Gastrocnemius medialis (tissue), 4 donors: Measurements from ENCODE around the gene UMOD. TPM values are rescaled to one million over a fixed set of nuclear protein-coding genes. Genes with fewer than 3 reads are reported as not detected.
"Not testable (repeated sequence)": the region's sequence is repeated elsewhere in the genome, so short reads cannot be mapped to it uniquely, and the experiment has no call there.

Experiments used
- ATAC-seq, 2 donors: fragments of 150-250 bp; one replicate each; pipeline ENCODE4 v1.9.1; 2016
- DNase-seq, 2 donors: peaks; one replicate each; pipeline ENCODE4 v3.0.0-alpha.2; 2019
- H3K27ac ChIP-seq, 4 donors: fragments of 200-600 bp; sonication (generic); 1 replicate in 1 of 4; 2 replicates in 3 of 4; pipeline ENCODE4 v1.5.1; 2016 to 2018; ENCODE audit warnings: mild to moderate bottlenecking in 2 of 4, moderate library complexity in 1 of 4
- H3K27me3 ChIP-seq, 3 donors: fragments of 200-600 bp; sonication (generic) in 2 of 3; 1 replicate in 1 of 3; 2 replicates in 2 of 3; pipeline versions ENCODE4 v1.5.1 to v1.6.0; 2016 to 2019; ENCODE audit warnings: mild to moderate bottlenecking in 1 of 3, moderate library complexity in 1 of 3
- H3K36me3 ChIP-seq, 2 donors: fragments of 200-600 bp; sonication (generic) in 1 of 2; one replicate each; pipeline ENCODE4 v1.5.1; 2017 to 2018
- H3K4me1 ChIP-seq, 2 donors: fragments of 200-600 bp; sonication (generic) in 1 of 2; one replicate each; pipeline ENCODE4 v1.5.1; 2016 to 2017; ENCODE audit warnings: mild to moderate bottlenecking in 2 of 2
- H3K4me3 ChIP-seq, 4 donors: fragments of 200-600 bp; sonication (generic) in 3 of 4; 1 replicate in 1 of 4; 2 replicates in 3 of 4; pipeline ENCODE4 v1.5.1; 2016 to 2019; ENCODE audit warnings: mild to moderate bottlenecking in 2 of 4
- H3K9me3 ChIP-seq, 3 donors: fragments of 200-600 bp; sonication (generic) in 2 of 3; 1 replicate in 1 of 3; 2 replicates in 2 of 3; pipeline ENCODE4 v1.5.1; 2016 to 2019
- POLR2A ChIP-seq, 2 donors: fragments of 450-650 bp; IDR thresholded peaks; one replicate each; pipeline ENCODE4 v1.6.1; 2017; ENCODE audit warnings: antibody characterized with exemption in 2 of 2, mild to moderate bottlenecking in 2 of 2, moderate library complexity in 2 of 2
- in situ Hi-C, 4 donors: fragments of 200-750 bp; cut with MboI; loops; one replicate each; pipeline versions ENCODE4 v1.15.0 to v1.8.0; 2017; ENCODE audit warnings: low sequenced_read_pairs in 4 of 4
- intact Hi-C: fragments of 100-400 bp; cut with DNase I; formaldehyde crosslinking; loops from one replicate; pipeline ENCODE4 v1.15.1; 2023; ENCODE audit warnings: low total_unique reads
- total RNA-seq, 4 donors: library from RNA; depleted of rRNA; stranded (reverse); fragments of >200 nt; gene quantifications; one replicate each; pipeline versions ENCODE4 v1.1.0 to v1.2.3, GENCODE V29; 2016
- TF ChIP-seq, protein P1 (sequence below), 5 experiments: fragments of 450-650 bp in 3 of 5; fragments of 200-600 bp in 2 of 5; sonication (generic) in 2 of 5; IDR thresholded peaks in 4 of 5; conservative IDR thresholded peaks in 1 of 5; 1 replicate in 4 of 5; 2 replicates in 1 of 5; pipeline ENCODE4 v1.5.1; 2016 to 2019; ENCODE audit warnings: antibody characterized with exemption in 5 of 5, mild to moderate bottlenecking in 3 of 5, moderate library complexity in 3 of 5

Gene UMOD
- total RNA-seq, 4 donors from 2014 or later = not detected

DNA sequence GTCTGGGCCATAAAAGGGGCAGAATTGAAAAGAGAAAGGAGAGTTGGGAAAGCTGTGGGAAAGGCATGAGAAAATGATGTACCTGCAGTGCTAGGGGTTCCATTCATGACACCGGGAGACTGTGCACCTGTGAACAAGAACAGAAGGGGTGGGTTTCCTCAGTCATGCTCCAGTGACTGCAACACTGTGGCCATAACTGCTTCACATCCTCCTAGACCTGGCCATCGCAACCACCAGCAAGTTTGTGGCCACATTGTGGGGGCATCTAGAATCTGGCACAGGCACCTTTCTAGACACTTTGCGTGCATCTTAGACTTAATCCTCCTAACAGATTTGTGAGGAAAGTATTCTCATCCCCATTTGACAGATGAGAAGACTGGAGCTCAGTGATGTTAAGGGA lies 37.9 kb downstream of the UMOD start:
- no peaks in the 10 kb centered on the region for H3K9me3 ChIP-seq
- no peak for TF ChIP-seq POLR2A (IDR thresholded peaks at IDR 0.05)
- TF ChIP-seq, protein P1, sequence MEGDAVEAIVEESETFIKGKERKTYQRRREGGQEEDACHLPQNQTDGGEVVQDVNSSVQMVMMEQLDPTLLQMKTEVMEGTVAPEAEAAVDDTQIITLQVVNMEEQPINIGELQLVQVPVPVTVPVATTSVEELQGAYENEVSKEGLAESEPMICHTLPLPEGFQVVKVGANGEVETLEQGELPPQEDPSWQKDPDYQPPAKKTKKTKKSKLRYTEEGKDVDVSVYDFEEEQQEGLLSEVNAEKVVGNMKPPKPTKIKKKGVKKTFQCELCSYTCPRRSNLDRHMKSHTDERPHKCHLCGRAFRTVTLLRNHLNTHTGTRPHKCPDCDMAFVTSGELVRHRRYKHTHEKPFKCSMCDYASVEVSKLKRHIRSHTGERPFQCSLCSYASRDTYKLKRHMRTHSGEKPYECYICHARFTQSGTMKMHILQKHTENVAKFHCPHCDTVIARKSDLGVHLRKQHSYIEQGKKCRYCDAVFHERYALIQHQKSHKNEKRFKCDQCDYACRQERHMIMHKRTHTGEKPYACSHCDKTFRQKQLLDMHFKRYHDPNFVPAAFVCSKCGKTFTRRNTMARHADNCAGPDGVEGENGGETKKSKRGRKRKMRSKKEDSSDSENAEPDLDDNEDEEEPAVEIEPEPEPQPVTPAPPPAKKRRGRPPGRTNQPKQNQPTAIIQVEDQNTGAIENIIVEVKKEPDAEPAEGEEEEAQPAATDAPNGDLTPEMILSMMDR (IDR thresholded peaks at IDR 0.05 in 4 of 5, conservative IDR thresholded peaks at IDR 0.05 in 1 of 5) = no peak
- H3K4me3 ChIP-seq = no peak overlapping the region
- DNase-seq (no peak), ATAC-seq (no peak)
- intact Hi-C loops (no loop called here), in situ Hi-C loops (no loop called here)
- H3K27me3 ChIP-seq = no peaks in the 10 kb centered on the region
- H3K36me3 ChIP-seq = no peaks in the 10 kb centered on the region
- no peak overlapping the region for H3K27ac ChIP-seq
- H3K4me1 ChIP-seq = no peaks in the 10 kb centered on the region

DNA sequence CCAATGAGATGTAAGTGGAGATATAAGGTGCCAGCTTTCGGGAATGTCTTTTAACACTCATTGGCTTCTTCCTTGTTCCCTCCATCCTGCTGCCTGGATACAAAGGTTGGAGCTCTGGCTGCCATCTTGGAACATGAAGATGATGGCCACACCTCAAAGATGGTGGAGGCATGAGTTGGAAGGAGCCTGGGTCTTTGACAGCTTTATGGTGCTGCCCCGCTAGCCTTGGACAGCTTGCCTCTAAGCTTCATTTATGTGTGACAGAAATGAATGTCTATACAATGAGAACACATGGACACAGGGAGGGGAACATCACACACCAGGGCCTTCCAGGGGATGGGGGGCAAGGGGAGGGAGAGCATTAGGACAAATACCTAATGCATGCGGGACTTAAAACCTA lies 38.8 kb downstream of the UMOD start:
- H3K4me3 ChIP-seq = no peak overlapping the region
- TF ChIP-seq, protein P1 (IDR thresholded peaks at IDR 0.05 in 4 of 5, conservative IDR thresholded peaks at IDR 0.05 in 1 of 5) = no peak
- TF ChIP-seq POLR2A (IDR thresholded peaks at IDR 0.05) = no peak
- H3K36me3 ChIP-seq = no peaks in the 10 kb centered on the region
- in situ Hi-C loops (no loop called here), intact Hi-C loops (no loop called here)
- H3K4me1 ChIP-seq = no peaks in the 10 kb centered on the region
- H3K27me3 ChIP-seq = no peaks in the 10 kb centered on the region
- H3K9me3 ChIP-seq = no peaks in the 10 kb centered on the region
- ATAC-seq (no peak), DNase-seq (no peak)
- H3K27ac ChIP-seq = no peak overlapping the region

DNA sequence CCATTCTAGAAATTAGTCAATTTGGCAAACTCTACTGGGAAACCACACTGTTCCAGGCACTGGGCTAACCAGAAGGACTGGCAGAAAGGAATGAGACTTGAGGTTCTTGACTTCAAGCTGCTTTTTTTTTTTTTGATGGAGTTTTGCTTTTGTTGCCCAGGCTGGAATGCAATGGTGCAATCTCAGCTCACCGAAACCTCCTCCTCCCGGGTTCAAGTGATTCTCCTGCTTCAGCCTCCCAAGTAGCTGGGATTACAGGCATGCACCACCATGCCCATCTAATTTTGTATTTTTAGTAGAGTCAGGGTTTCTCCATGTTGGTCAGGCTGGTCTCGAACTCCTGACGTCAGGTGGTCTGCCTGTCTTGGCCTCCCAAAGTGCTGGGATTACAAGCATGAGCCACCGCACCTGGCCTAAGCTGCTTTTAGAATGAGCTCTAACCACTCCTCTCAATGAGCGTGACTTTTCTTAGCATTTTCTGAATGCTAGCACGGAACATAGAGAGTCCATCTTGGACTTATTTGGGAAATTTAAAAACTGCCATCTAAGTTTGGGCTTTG lies 39.9 kb downstream of the UMOD start:
- H3K27ac ChIP-seq, H3K9me3 ChIP-seq, in situ Hi-C loops, H3K27me3 ChIP-seq, ATAC-seq, H3K36me3 ChIP-seq, intact Hi-C loops, DNase-seq, H3K4me1 ChIP-seq, H3K4me3 ChIP-seq: not testable (repeated sequence)

DNA sequence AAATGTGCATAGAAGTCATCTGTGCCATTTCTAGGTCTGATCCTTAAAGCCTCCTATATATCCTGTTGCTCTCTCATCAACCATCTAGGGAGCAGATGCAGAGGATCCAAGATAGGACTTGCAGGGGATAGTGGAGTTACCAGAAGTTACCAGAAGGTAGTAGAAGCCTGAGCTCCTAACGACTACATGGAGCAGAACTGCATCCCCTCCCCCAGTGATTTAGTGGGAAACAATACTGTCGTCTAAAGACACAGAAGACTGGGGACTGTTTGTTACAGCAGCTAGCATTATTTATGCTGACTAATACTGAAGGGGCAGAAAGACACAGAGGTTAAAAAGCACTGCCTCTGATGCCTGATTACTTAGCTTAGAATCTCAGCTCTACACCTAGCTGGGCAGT lies 41.0 kb downstream of the UMOD start:
- no peak for TF ChIP-seq POLR2A (IDR thresholded peaks at IDR 0.05)
- TF ChIP-seq, protein P1 (IDR thresholded peaks at IDR 0.05 in 4 of 5, conservative IDR thresholded peaks at IDR 0.05 in 1 of 5) = no peak
- H3K4me1 ChIP-seq = no peaks in the 10 kb centered on the region
- no peaks in the 10 kb centered on the region for H3K27me3 ChIP-seq
- H3K9me3 ChIP-seq = no peaks in the 10 kb centered on the region
- in situ Hi-C loops = no loop called here
- ATAC-seq (no peak), DNase-seq (no peak)
- no peak overlapping the region for H3K4me3 ChIP-seq
- intact Hi-C loops = no loop called here
- no peaks in the 10 kb centered on the region for H3K36me3 ChIP-seq
- no peak overlapping the region for H3K27ac ChIP-seq

DNA sequence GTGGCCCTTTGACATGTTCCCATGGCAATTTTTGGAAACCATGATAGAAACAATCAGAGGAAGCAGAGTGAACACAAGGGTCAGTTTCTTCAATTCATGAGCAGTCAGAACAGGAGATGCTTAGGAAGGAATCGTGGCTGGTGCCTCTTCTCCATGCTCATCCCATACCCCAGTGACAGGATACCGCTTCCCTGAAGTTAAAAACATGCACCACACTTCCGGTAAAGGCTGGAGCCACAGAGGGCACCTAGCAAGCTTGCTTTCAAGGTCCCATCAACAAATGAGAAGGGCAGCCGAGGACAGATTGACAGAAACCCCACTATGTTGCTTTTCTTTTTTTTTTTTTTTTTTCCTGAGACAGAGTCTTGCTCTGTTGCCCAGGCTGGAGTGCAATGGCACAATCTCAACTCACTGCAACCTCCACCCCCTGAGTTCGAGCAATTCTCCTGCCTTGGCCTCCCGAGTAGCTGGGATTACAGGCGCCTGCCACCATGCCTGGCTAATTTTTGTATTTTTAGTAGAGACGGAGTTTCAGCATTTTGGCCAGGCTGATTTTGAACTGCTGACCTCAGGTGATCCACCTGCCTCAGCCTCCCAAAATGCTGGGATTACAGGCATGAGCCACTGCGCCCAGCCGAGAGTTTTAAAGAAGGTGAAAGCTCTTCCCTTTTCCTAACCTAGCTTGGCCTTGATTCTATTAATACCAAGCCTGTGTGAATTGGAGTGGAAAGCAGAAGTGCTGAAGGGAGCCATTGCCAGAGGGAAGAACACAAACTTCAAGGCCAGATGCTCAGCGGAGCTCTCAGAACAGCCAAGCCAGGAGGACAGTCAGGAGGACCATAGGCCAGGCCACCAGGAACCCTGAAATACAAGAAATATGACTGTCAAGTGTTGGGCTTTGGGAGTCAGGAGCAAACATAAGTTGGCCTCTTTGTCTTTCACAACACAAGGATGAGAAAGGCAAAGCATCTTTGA lies 41.8 kb downstream of the UMOD start:
- Histone ChIP-seq H3K4me1 (no peaks in the 10 kb centered on the region), H3K4me3 (no peak overlapping the region), H3K27ac (no peak overlapping the region), H3K27me3 (no peaks in the 10 kb centered on the region), H3K36me3 (no peaks in the 10 kb centered on the region), H3K9me3 (no peaks in the 10 kb centered on the region)
- intact Hi-C loops (no loop called here), in situ Hi-C loops (no loop called here)
- ATAC-seq (no peak), DNase-seq (no peak)
- TF ChIP-seq, protein P1 (IDR thresholded peaks at IDR 0.05 in 4 of 5, conservative IDR thresholded peaks at IDR 0.05 in 1 of 5) = no peak
- TF ChIP-seq POLR2A (IDR thresholded peaks at IDR 0.05) = no peak
